H9 (cell line): ENCODE measurements around the gene UNC80. TPM values are rescaled to one million over a fixed set of nuclear protein-coding genes. Genes with fewer than 3 reads are reported as not detected.

ENCODE experiments used
- DNase-seq: peaks from one replicate; pipeline ENCODE4 v3.0.0-alpha.2; 2017
- H2AFZ ChIP-seq: one replicate; pipeline ENCODE4 v1.6.1; 2013; ENCODE audit warnings: mild to moderate bottlenecking, low read length, control low read depth, moderate library complexity
- H2AK5ac ChIP-seq: 2 replicates; pipeline ENCODE4 v1.6.1; 2013; ENCODE audit warnings: low read length, control low read depth, mixed read lengths; ENCODE audit not compliant: insufficient read length
- H2BK120ac ChIP-seq: one replicate; pipeline ENCODE4 v1.6.1; 2013; ENCODE audit warnings: low read depth, mild to moderate bottlenecking, low read length, control low read depth, inconsistent platforms; ENCODE audit not compliant: poor library complexity, severe bottlenecking
- H2BK12ac ChIP-seq: 2 replicates; pipeline ENCODE4 v1.6.1; 2013; ENCODE audit warnings: low read length, control low read depth, mixed read lengths, low read depth; ENCODE audit not compliant: insufficient read length
- H2BK15ac ChIP-seq: 2 replicates; pipeline ENCODE4 v1.6.1; 2013; ENCODE audit warnings: low read depth, low read length, control low read depth
- H2BK20ac ChIP-seq: one replicate; pipeline ENCODE4 v1.6.1; 2013; ENCODE audit warnings: low read depth, mild to moderate bottlenecking, low read length, control low read depth, inconsistent platforms; ENCODE audit not compliant: poor library complexity, severe bottlenecking
- H2BK5ac ChIP-seq: 2 replicates; pipeline ENCODE4 v1.6.1; 2013; ENCODE audit warnings: low read length, control low read depth, mixed read lengths; ENCODE audit not compliant: insufficient read length
- H3K14ac ChIP-seq: 2 replicates; pipeline ENCODE4 v1.6.1; 2013; ENCODE audit warnings: low read length, control low read depth; ENCODE audit not compliant: insufficient read depth
- H3K18ac ChIP-seq: 2 replicates; pipeline ENCODE4 v1.6.1; 2013; ENCODE audit warnings: low read depth, mild to moderate bottlenecking, mixed read lengths, low read length, control low read depth; ENCODE audit not compliant: insufficient read length
- H3K23ac ChIP-seq: 2 replicates; pipeline ENCODE4 v1.6.1; 2013; ENCODE audit warnings: low read length, control low read depth, mixed read lengths, low read depth; ENCODE audit not compliant: insufficient read length
- H3K23me2 ChIP-seq: 2 replicates; pipeline ENCODE4 v1.6.1; 2013; ENCODE audit warnings: low read depth, mild to moderate bottlenecking, mixed read lengths, low read length, control low read depth; ENCODE audit not compliant: insufficient read length, poor library complexity, severe bottlenecking
- H3K27ac ChIP-seq: 2 replicates; pipeline ENCODE4 v1.5.1; 2013; ENCODE audit warnings: low read length, control low read depth, mixed read lengths, low read depth; ENCODE audit not compliant: insufficient read length
- H3K27me3 ChIP-seq: 2 replicates; pipeline ENCODE4 v1.6.1; 2013; ENCODE audit warnings: low read length, control low read depth, inconsistent platforms; ENCODE audit not compliant: insufficient read depth
- H3K4ac ChIP-seq: 2 replicates; pipeline ENCODE4 v1.6.1; 2013; ENCODE audit warnings: low read depth, mild to moderate bottlenecking, control low read depth, inconsistent platforms, low read length, moderate library complexity
- H3K4me1 ChIP-seq: 2 replicates; pipeline ENCODE4 v1.6.1; 2013; ENCODE audit warnings: low read length, control low read depth, inconsistent platforms; ENCODE audit not compliant: insufficient read depth
- H3K4me2 ChIP-seq: 2 replicates; pipeline ENCODE4 v1.6.1; 2013; ENCODE audit warnings: low read length, control low read depth, mixed read lengths; ENCODE audit not compliant: insufficient read length, insufficient read depth
- H3K56ac ChIP-seq: 2 replicates; pipeline ENCODE4 v1.6.1; 2013; ENCODE audit warnings: low read depth, mild to moderate bottlenecking, mixed read lengths, low read length, control low read depth; ENCODE audit not compliant: insufficient read length
- H3K79me1 ChIP-seq: 2 replicates; pipeline ENCODE4 v1.6.1; 2013; ENCODE audit warnings: low read depth, mild to moderate bottlenecking, moderate library complexity, low read length, control low read depth, inconsistent platforms; ENCODE audit not compliant: insufficient read depth, poor library complexity, severe bottlenecking
- H3K79me2 ChIP-seq: 2 replicates; pipeline ENCODE4 v1.6.1; 2013; ENCODE audit warnings: low read length, control low read depth, inconsistent platforms; ENCODE audit not compliant: insufficient read depth
- H3K9ac ChIP-seq: 2 replicates; pipeline ENCODE4 v1.6.1; 2013; ENCODE audit warnings: low read length, control low read depth, mixed read lengths; ENCODE audit not compliant: insufficient read length; ENCODE audit errors: extremely low read depth
- H3K9me3 ChIP-seq: one replicate; pipeline ENCODE4 v1.6.1; 2013; ENCODE audit warnings: low read depth, low read length, inconsistent platforms; ENCODE audit not compliant: control insufficient read depth
- H3T11ph ChIP-seq: one replicate; pipeline ENCODE4 v1.6.1; 2013; ENCODE audit warnings: mild to moderate bottlenecking, low read length, control low read depth, inconsistent platforms
- H4K20me1 ChIP-seq: one replicate; pipeline ENCODE4 v1.6.1; 2013; ENCODE audit not compliant: control insufficient read depth, insufficient read length, insufficient read depth
- H4K5ac ChIP-seq: 2 replicates; pipeline ENCODE4 v1.6.1; 2013; ENCODE audit warnings: low read depth, mild to moderate bottlenecking, mixed read lengths, low read length, control low read depth; ENCODE audit not compliant: insufficient read length
- H4K8ac ChIP-seq: replicated peaks from 2 replicates; pipeline ENCODE4 v1.6.1; 2013; ENCODE audit warnings: low read length, control low read depth, mixed read lengths, low read depth; ENCODE audit not compliant: insufficient read length
- H4K91ac ChIP-seq: 2 replicates; pipeline ENCODE4 v1.6.1; 2013; ENCODE audit warnings: low read depth, mild to moderate bottlenecking, moderate library complexity, mixed read lengths, low read length, control low read depth; ENCODE audit not compliant: insufficient read length
- H3K27ac Mint-ChIP-seq, 3 experiments: 2 replicates in 2 of 3; 3 replicates in 1 of 3; pipeline ENCODE4 v1.8.0; 2020 to 2021; ENCODE audit warnings: mixed read lengths in 3 of 3, mild to moderate bottlenecking in 1 of 3, moderate library complexity in 1 of 3
- H3K27me3 Mint-ChIP-seq: 2 replicates; pipeline ENCODE4 v1.8.0; 2021; ENCODE audit warnings: low read depth, mild to moderate bottlenecking, moderate library complexity, mixed read lengths
- H3K36me3 Mint-ChIP-seq, 3 experiments: 2 replicates in 2 of 3; 3 replicates in 1 of 3; pipeline ENCODE4 v1.8.0; 2020 to 2021; ENCODE audit warnings: low read depth in 3 of 3, mixed read lengths in 3 of 3; ENCODE audit not compliant: insufficient read depth in 1 of 3
- H3K4me1 Mint-ChIP-seq, 2 experiments: 2 replicates each; pipeline ENCODE4 v1.8.0; 2020; ENCODE audit warnings: mixed read lengths in 2 of 2
- H3K4me3 Mint-ChIP-seq, 2 experiments: 2 replicates in 1 of 2; 3 replicates in 1 of 2; pipeline ENCODE4 v1.8.0; 2020 to 2021; ENCODE audit warnings: mild to moderate bottlenecking in 2 of 2, mixed read lengths in 2 of 2, moderate library complexity in 1 of 2
- H3K9me3 Mint-ChIP-seq, 2 experiments: 2 replicates in 1 of 2; 3 replicates in 1 of 2; pipeline ENCODE4 v1.8.0; 2020; ENCODE audit warnings: mild to moderate bottlenecking in 2 of 2, mixed read lengths in 2 of 2, moderate library complexity in 1 of 2
- WGBS: extraction: QIAGEN DNeasy Blood & Tissue Kit; methylation state at CpG from one replicate; pipeline ENCODE4 v1.1.7; 2013; ENCODE audit warnings: missing lambda C conversion rate, low lambda C conversion rate, mixed read lengths; ENCODE audit not compliant: insufficient read length; ENCODE audit errors: extremely low coverage; 5-methylcytosine and 5-hydroxymethylcytosine counted together
- total RNA-seq: library from RNA; stranded (reverse); gene quantifications from 2 replicates; pipeline ENCODE4 v1.2.1, GENCODE V29; 2021
- TF ChIP-seq, protein P1 (sequence below): fragments of 200-600 bp; sonication (generic); conservative IDR thresholded peaks from 3 replicates; pipeline ENCODE4 v1.8.0; 2021; ENCODE audit warnings: antibody characterized with exemption, mild to moderate bottlenecking

UNC80 gene
- total RNA-seq, 1 experiment from 2014 or later, result 0.52 TPM

DNA sequence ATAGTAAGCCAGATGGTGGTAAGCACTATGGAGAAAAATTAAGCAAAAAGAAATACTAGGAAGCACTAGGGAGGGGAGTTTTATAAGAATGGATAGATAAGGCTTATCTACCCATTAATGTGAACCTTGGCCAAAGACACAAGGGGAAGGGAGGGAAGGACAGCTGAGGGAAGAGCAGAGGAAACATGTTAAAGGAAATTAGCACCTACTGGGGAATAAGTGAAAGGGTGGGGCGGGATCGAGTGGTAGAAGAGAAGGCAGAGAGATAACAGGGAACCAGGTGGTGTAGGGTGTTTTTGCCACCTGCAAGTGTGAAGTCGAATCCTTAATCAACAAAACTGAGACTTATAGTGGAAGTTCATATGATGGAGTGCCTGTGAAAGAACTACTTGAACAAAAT, 1.7 kb downstream of the UNC80 start:
- no peak overlapping the region for H2BK12ac ChIP-seq
- H3K14ac ChIP-seq, result no peak overlapping the region
- H3K27ac ChIP-seq, result no peak overlapping the region
- H3K4ac ChIP-seq, result no peak overlapping the region
- TF ChIP-seq, protein P1, sequence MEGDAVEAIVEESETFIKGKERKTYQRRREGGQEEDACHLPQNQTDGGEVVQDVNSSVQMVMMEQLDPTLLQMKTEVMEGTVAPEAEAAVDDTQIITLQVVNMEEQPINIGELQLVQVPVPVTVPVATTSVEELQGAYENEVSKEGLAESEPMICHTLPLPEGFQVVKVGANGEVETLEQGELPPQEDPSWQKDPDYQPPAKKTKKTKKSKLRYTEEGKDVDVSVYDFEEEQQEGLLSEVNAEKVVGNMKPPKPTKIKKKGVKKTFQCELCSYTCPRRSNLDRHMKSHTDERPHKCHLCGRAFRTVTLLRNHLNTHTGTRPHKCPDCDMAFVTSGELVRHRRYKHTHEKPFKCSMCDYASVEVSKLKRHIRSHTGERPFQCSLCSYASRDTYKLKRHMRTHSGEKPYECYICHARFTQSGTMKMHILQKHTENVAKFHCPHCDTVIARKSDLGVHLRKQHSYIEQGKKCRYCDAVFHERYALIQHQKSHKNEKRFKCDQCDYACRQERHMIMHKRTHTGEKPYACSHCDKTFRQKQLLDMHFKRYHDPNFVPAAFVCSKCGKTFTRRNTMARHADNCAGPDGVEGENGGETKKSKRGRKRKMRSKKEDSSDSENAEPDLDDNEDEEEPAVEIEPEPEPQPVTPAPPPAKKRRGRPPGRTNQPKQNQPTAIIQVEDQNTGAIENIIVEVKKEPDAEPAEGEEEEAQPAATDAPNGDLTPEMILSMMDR, result no peak
- H4K20me1 ChIP-seq, result no peaks in the 10 kb centered on the region
- no peak overlapping the region for H3K27ac Mint-ChIP-seq
- peaks cover 11% of the 10 kb centered on the region; the same call in 1 of the 2 replicates for H3K27me3 ChIP-seq
- H3K79me1 ChIP-seq, result no peaks in the 10 kb centered on the region
- no peak overlapping the region for H4K8ac ChIP-seq
- H3K4me1 ChIP-seq, result no peaks in the 10 kb centered on the region
- H3K4me3 Mint-ChIP-seq, result peak overlapping the region in 1 of 2 experiments; percentile 23; a peak in 1 of 5 replicates
- H3K9ac ChIP-seq, result no peak overlapping the region
- no peak for DNase-seq
- no peaks in the 10 kb centered on the region for H3K79me2 ChIP-seq
- WGBS, result no CpG with 5 or more reads among the region's 3 CpGs
- no peak overlapping the region for H3K23ac ChIP-seq
- no peak overlapping the region for H3K4me2 ChIP-seq
- peaks cover 3% of the 10 kb centered on the region for H3K23me2 ChIP-seq
- no peaks in the 10 kb centered on the region for H3K9me3 ChIP-seq
- no peak overlapping the region for H2AFZ ChIP-seq
- H2BK120ac ChIP-seq, result no peak overlapping the region
- no peak overlapping the region for H4K91ac ChIP-seq
- no peak overlapping the region for H3K56ac ChIP-seq
- no peak overlapping the region for H4K5ac ChIP-seq
- H3K18ac ChIP-seq, result no peak overlapping the region
- peaks cover 66% of the 10 kb centered on the region for H3K27me3 Mint-ChIP-seq
- no peaks in the 10 kb centered on the region for H3K36me3 Mint-ChIP-seq
- H3K4me1 Mint-ChIP-seq, result peaks cover 6 to 12% of the 10 kb centered on the region in 2 experiments
- H3K9me3 Mint-ChIP-seq, result no peaks in the 10 kb centered on the region; a peak in 2 of 5 replicates
- H2BK5ac ChIP-seq, result no peak overlapping the region
- H2BK20ac ChIP-seq, result no peak overlapping the region
- no peak overlapping the region for H3T11ph ChIP-seq
- H2AK5ac ChIP-seq, result no peak overlapping the region
- no peak overlapping the region for H2BK15ac ChIP-seq
